ENCODE measurements around the gene RETREG1.

- no peak for TF ChIP-seq ZNF18 (CRISPR knock-in tag; IDR thresholded peaks at IDR 0.05; ENCODE audit: insufficient replicate concordance)
- TF ChIP-seq HMG20B (CRISPR knock-in tag; conservative IDR thresholded peaks at IDR 0.05) = no peak
- TF ChIP-seq TFE3 (CRISPR knock-in tag; IDR thresholded peaks at IDR 0.05) = no peak
- TF ChIP-seq JUND (CRISPR knock-in tag; IDR thresholded peaks at IDR 0.05) = no peak
- TF ChIP-seq NR1H2 (CRISPR knock-in tag; IDR thresholded peaks at IDR 0.05; ENCODE audit: borderline replicate concordance, low read depth) = no peak
- TF ChIP-seq, protein P1, sequence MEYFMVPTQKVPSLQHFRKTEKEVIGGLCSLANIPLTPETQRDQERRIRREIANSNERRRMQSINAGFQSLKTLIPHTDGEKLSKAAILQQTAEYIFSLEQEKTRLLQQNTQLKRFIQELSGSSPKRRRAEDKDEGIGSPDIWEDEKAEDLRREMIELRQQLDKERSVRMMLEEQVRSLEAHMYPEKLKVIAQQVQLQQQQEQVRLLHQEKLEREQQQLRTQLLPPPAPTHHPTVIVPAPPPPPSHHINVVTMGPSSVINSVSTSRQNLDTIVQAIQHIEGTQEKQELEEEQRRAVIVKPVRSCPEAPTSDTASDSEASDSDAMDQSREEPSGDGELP (IDR thresholded peaks at IDR 0.05; ENCODE audit: borderline replicate concordance, low read depth) = no peak
Observed at GRCh38 chr5:16617274-16617968, 624 bp upstream of the RETREG1 start.

Measured in HepG2 (cell line).